HL-60/S4 treated with retinoic acid at 250 ng/mL for 4 days and 3 days (cell line): ENCODE measurements around the gene MNAT1.

Source experiments
- in situ Hi-C: fragments of 300-500 bp; cut with MboI; formaldehyde crosslinking; loops from 2 replicates; pipeline ENCODE4 v1.7.0; 2022; ENCODE audit warnings: low sequenced_read_pairs

The MNAT1 gene

GRCh38 chr14:60956632-60957031, 222.1 kb downstream of the MNAT1 start:
- in situ Hi-C loops: no loop called here

- in situ Hi-C loops: no loop called here
Observed at GRCh38 chr14:60958146-60958545, 223.6 kb downstream of the MNAT1 start.

GRCh38 chr14:60963761-60964160, 229.2 kb downstream of the MNAT1 start:
- in situ Hi-C loops: no loop called here

- in situ Hi-C loops: no loop called here
Observed at GRCh38 chr14:60964904-60965303, 230.3 kb downstream of the MNAT1 start.

- in situ Hi-C loops: no loop called here
Observed at GRCh38 chr14:60965402-60965801, 230.8 kb downstream of the MNAT1 start.

- in situ Hi-C loops: no loop called here
Observed at GRCh38 chr14:60968099-60968498, 233.5 kb downstream of the MNAT1 start.

GRCh38 chr14:60968671-60969070, 234.1 kb downstream of the MNAT1 start:
- in situ Hi-C loops: no loop called here

- in situ Hi-C loops: no loop called here
Observed at GRCh38 chr14:60970146-60970545, 235.6 kb downstream of the MNAT1 start.

- in situ Hi-C loops: no loop called here
Observed at GRCh38 chr14:60971271-60971670, 236.7 kb downstream of the MNAT1 start.

- in situ Hi-C loops: no loop called here
Observed at GRCh38 chr14:60972295-60972694, 237.7 kb downstream of the MNAT1 start.

- in situ Hi-C loops: no loop called here
Observed at GRCh38 chr14:60973070-60973469, 238.5 kb downstream of the MNAT1 start.

GRCh38 chr14:60974090-60974651, 239.6 kb downstream of the MNAT1 start:
- in situ Hi-C loops: no loop called here

- in situ Hi-C loops: no loop called here
Observed at GRCh38 chr14:60975551-60975950, 241.0 kb downstream of the MNAT1 start.

- in situ Hi-C loops: no loop called here
Observed at GRCh38 chr14:60977847-60978246, 243.3 kb downstream of the MNAT1 start.

- in situ Hi-C loops: no loop called here
Observed at GRCh38 chr14:60980811-60981632, 246.5 kb downstream of the MNAT1 start, which contains the start of the genes SLC38A6 and TRMT5. TSS of gene SLC38A6 (plus strand) at chr14:60981245. CDS start at chr14:60981278, 33 bp downstream. TSS of gene TRMT5 (minus strand) at chr14:60981079. CDS start at chr14:60980973, 106 bp downstream.

GRCh38 chr14:60981633-60982455, 247.3 kb downstream of the MNAT1 start:
- in situ Hi-C loops: no loop called here

- in situ Hi-C loops: no loop called here
Observed at GRCh38 chr14:60984196-60984595, 249.6 kb downstream of the MNAT1 start.

GRCh38 chr14:60986500-60986899, 251.9 kb downstream of the MNAT1 start:
- in situ Hi-C loops: no loop called here

GRCh38 chr14:60989599-60989998, 255.0 kb downstream of the MNAT1 start:
- in situ Hi-C loops: no loop called here

GRCh38 chr14:60998617-60999016, 264.1 kb downstream of the MNAT1 start:
- in situ Hi-C loops: no loop called here

GRCh38 chr14:60999536-60999935, 265.0 kb downstream of the MNAT1 start:
- in situ Hi-C loops: no loop called here
